DOHH2 (cell line): Measurements from ENCODE around the gene GCH1.

Experiments
- EZH2phosphoT487 ChIP-seq: fragments of 200-600 bp; sonication (generic); IDR thresholded peaks from 2 replicates; pipeline ENCODE4 v1.6.1; 2017; ENCODE audit warnings: borderline replicate concordance, mild to moderate bottlenecking, antibody characterized with exemption, low read length, moderate library complexity, mixed read lengths
- TF ChIP-seq, protein P1 (sequence below): fragments of 200-600 bp; sonication (generic); IDR thresholded peaks from one replicate; pipeline ENCODE4 v1.5.1; 2014; ENCODE audit warnings: antibody characterized with exemption, mild to moderate bottlenecking, low read depth, low read length; ENCODE audit not compliant: poor library complexity, severe bottlenecking

DNA sequence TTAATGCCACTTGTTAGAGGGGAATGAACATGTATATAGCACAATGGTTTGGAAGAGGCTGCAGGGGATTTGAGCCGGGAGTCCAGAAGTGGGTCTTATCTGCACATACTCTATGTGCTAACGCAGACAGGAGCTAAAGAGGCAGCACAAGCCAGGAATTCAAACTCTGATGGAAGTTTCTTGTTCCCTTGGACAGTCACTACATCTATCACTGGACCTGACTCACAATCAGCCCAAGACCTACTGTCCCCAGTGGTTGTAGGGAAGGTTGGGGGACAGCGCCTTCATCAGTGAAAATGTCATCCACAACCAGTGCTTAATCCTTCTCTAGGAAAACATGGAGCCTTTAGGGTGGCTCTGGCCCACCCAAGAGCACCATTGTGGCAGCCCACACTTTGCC, 107.8 kb downstream of the GCH1 start:
- TF ChIP-seq, protein P1, sequence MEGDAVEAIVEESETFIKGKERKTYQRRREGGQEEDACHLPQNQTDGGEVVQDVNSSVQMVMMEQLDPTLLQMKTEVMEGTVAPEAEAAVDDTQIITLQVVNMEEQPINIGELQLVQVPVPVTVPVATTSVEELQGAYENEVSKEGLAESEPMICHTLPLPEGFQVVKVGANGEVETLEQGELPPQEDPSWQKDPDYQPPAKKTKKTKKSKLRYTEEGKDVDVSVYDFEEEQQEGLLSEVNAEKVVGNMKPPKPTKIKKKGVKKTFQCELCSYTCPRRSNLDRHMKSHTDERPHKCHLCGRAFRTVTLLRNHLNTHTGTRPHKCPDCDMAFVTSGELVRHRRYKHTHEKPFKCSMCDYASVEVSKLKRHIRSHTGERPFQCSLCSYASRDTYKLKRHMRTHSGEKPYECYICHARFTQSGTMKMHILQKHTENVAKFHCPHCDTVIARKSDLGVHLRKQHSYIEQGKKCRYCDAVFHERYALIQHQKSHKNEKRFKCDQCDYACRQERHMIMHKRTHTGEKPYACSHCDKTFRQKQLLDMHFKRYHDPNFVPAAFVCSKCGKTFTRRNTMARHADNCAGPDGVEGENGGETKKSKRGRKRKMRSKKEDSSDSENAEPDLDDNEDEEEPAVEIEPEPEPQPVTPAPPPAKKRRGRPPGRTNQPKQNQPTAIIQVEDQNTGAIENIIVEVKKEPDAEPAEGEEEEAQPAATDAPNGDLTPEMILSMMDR, result no peak
- TF ChIP-seq EZH2phosphoT487, result no peak
